Glutamatergic neuron (in vitro differentiated cells): ENCODE data around the gene IL17RD. TPM values are rescaled to one million over a fixed set of nuclear protein-coding genes. Genes with fewer than 3 reads are reported as not detected.

Source experiments
- DNase-seq: peaks from one replicate; pipeline ENCODE4 v3.0.0; 2022
- H3K27ac Mint-ChIP-seq: one replicate; pipeline ENCODE4 v1.8.0; 2020; ENCODE audit warnings: mild to moderate bottlenecking, mixed read lengths, inconsistent platforms; ENCODE audit not compliant: unreplicated experiment
- H3K27me3 Mint-ChIP-seq: one replicate; pipeline ENCODE4 v1.8.0; 2020; ENCODE audit warnings: mild to moderate bottlenecking, moderate library complexity, mixed read lengths, inconsistent platforms; ENCODE audit not compliant: unreplicated experiment
- H3K36me3 Mint-ChIP-seq: one replicate; pipeline ENCODE4 v1.8.0; 2020; ENCODE audit warnings: mild to moderate bottlenecking, mixed read lengths, inconsistent platforms; ENCODE audit not compliant: unreplicated experiment
- H3K4me1 Mint-ChIP-seq: one replicate; pipeline ENCODE4 v1.8.0; 2020; ENCODE audit warnings: mild to moderate bottlenecking, low read depth, mixed read lengths, inconsistent platforms; ENCODE audit not compliant: unreplicated experiment
- H3K4me3 Mint-ChIP-seq: one replicate; pipeline ENCODE4 v1.8.0; 2020; ENCODE audit warnings: mild to moderate bottlenecking, mixed read lengths, inconsistent platforms; ENCODE audit not compliant: unreplicated experiment
- H3K9me3 Mint-ChIP-seq: one replicate; pipeline ENCODE4 v1.8.0; 2020; ENCODE audit warnings: mild to moderate bottlenecking, moderate library complexity, mixed read lengths, inconsistent platforms; ENCODE audit not compliant: unreplicated experiment
- CTCF ChIP-seq: fragments of 200-600 bp; sonication (generic); IDR thresholded peaks from one replicate; pipeline ENCODE4 v1.5.0; 2021; ENCODE audit not compliant: partially characterized antibody, unreplicated experiment
- total RNA-seq: library from RNA; stranded (reverse); fragmentation: NEBNext Ultra II Directional; extraction: Animal tissue kit (Norgen Biotek cat#: 25700); gene quantifications from one replicate; pipeline ENCODE4 v1.2.1, GENCODE V29; 2021; ENCODE audit not compliant: unreplicated experiment

Gene IL17RD
- total RNA-seq, 1 donor from 2014 or later: 31.1 TPM

GRCh38 chr3:57142411-57142723 is 22.8 kb downstream of the IL17RD start:
- Mint-ChIP-seq H3K9me3 (no peaks in the 10 kb centered on the region), H3K4me1 (peaks cover 5% of the 10 kb centered on the region), H3K4me3 (no peak overlapping the region), H3K36me3 (no peaks in the 10 kb centered on the region), H3K27ac (no peak overlapping the region), H3K27me3 (no peaks in the 10 kb centered on the region)
- no peak for TF ChIP-seq CTCF
- DNase-seq: no peak

GRCh38 chr3:57141719-57142410 is 23.3 kb downstream of the IL17RD start:
- Mint-ChIP-seq H3K4me1 (peaks cover 8% of the 10 kb centered on the region), H3K9me3 (no peaks in the 10 kb centered on the region), H3K27ac (no peak overlapping the region), H3K36me3 (no peaks in the 10 kb centered on the region), H3K4me3 (no peak overlapping the region), H3K27me3 (peaks cover 2% of the 10 kb centered on the region)
- no peak for TF ChIP-seq CTCF
- no peak for DNase-seq

GRCh38 chr3:57140894-57141293 is 24.3 kb downstream of the IL17RD start:
- DNase-seq: no peak
- H3K4me1 Mint-ChIP-seq: peaks cover 11% of the 10 kb centered on the region
- no peak overlapping the region for H3K27ac Mint-ChIP-seq
- no peaks in the 10 kb centered on the region for H3K9me3 Mint-ChIP-seq
- H3K4me3 Mint-ChIP-seq: no peak overlapping the region
- H3K27me3 Mint-ChIP-seq: peaks cover 2% of the 10 kb centered on the region
- no peaks in the 10 kb centered on the region for H3K36me3 Mint-ChIP-seq
- TF ChIP-seq CTCF: no peak

GRCh38 chr3:57135964-57136719 is 29.0 kb downstream of the IL17RD start:
- DNase-seq: no peak
- Mint-ChIP-seq H3K9me3 (peaks cover 7% of the 10 kb centered on the region), H3K27me3 (peaks cover 8% of the 10 kb centered on the region), H3K36me3 (no peaks in the 10 kb centered on the region), H3K4me1 (peaks cover 24% of the 10 kb centered on the region), H3K27ac (no peak overlapping the region), H3K4me3 (no peak overlapping the region)
- TF ChIP-seq CTCF: no peak

- Mint-ChIP-seq H3K27ac (peak overlapping the region; percentile 1), H3K36me3 (no peaks in the 10 kb centered on the region), H3K27me3 (peaks cover 9% of the 10 kb centered on the region), H3K9me3 (peaks cover 11% of the 10 kb centered on the region), H3K4me1 (peaks cover 37% of the 10 kb centered on the region), H3K4me3 (no peak overlapping the region)
- no peak for TF ChIP-seq CTCF
- DNase-seq: no peak
These were observed 32.0 kb downstream of the IL17RD start for GRCh38 chr3:57133157-57133556.
